Suprapubic skin (tissue), 4 donors: ENCODE results near the gene NSMF. TPM values are rescaled to one million over a fixed set of nuclear protein-coding genes. Genes with fewer than 3 reads are reported as not detected.

Experiments used
- DNase-seq, 2 donors: peaks; one replicate each; pipeline ENCODE4 v3.0.0-alpha.2; 2019; ENCODE audit warnings: low spot score in 2 of 2
- H3K27ac ChIP-seq: fragments of 200-600 bp; sonication (generic); one replicate; pipeline ENCODE4 v1.5.1; 2019
- H3K27me3 ChIP-seq: fragments of 200-600 bp; sonication (generic); one replicate; pipeline ENCODE4 v1.5.1; 2019
- H3K36me3 ChIP-seq: fragments of 200-600 bp; sonication (generic); one replicate; pipeline ENCODE4 v1.5.1; 2019
- H3K4me1 ChIP-seq: fragments of 200-600 bp; sonication (generic); one replicate; pipeline ENCODE4 v1.5.1; 2019
- H3K4me3 ChIP-seq: fragments of 200-600 bp; sonication (generic); one replicate; pipeline ENCODE4 v1.5.1; 2019; ENCODE audit warnings: mild to moderate bottlenecking
- H3K9me3 ChIP-seq: fragments of 200-600 bp; sonication (generic); one replicate; pipeline ENCODE4 v1.5.1; 2019
- CTCF ChIP-seq, 2 donors: fragments of 200-600 bp in 1 of 2; fragments of 450-650 bp in 1 of 2; sonication (generic) in 1 of 2; IDR thresholded peaks; one replicate each; pipeline ENCODE4 v1.5.1; 2016 to 2019; ENCODE audit warnings: antibody characterized with exemption in 2 of 2, mild to moderate bottlenecking in 1 of 2, moderate library complexity in 1 of 2
- EP300 ChIP-seq: sonication (generic); formaldehyde crosslinking; IDR thresholded peaks from one replicate; pipeline ENCODE4 v1.6.1; 2017; ENCODE audit warnings: antibody characterized with exemption
- POLR2A ChIP-seq, 2 donors: fragments of 450-650 bp; IDR thresholded peaks; one replicate each; pipeline ENCODE4 v1.6.1; 2017; ENCODE audit warnings: antibody characterized with exemption in 2 of 2, mild to moderate bottlenecking in 2 of 2, moderate library complexity in 2 of 2
- POLR2AphosphoS5 ChIP-seq, 3 donors: sonication (generic); formaldehyde crosslinking; IDR thresholded peaks; one replicate each; pipeline ENCODE4 v1.6.1; 2017; ENCODE audit warnings: antibody characterized with exemption in 3 of 3
- whole genome bisulfite sequencing: methylation state at CpG from one replicate; pipeline ENCODE4 v1.1.5; 2018; 5-methylcytosine and 5-hydroxymethylcytosine counted together
- total RNA-seq, 4 donors: library from RNA; depleted of rRNA; stranded (reverse); fragments of >200 nt; gene quantifications; one replicate each; pipeline ENCODE4 v1.1.0, GENCODE V29; 2016

The NSMF gene
- total RNA-seq, 4 donors from 2014 or later = 36.1 to 48.1 (median 39.8) TPM

- Histone ChIP-seq H3K4me3 (no peak overlapping the region), H3K27me3 (no peaks in the 10 kb centered on the region), H3K9me3 (peaks cover 7% of the 10 kb centered on the region), H3K27ac (no peak overlapping the region), H3K36me3 (peaks cover 22% of the 10 kb centered on the region), H3K4me1 (peaks cover 11% of the 10 kb centered on the region)
- WGBS = 90% methylated on average over 9 of the region's 29 CpGs
- TF ChIP-seq CTCF (IDR thresholded peaks at IDR 0.05) (no peak), POLR2A (IDR thresholded peaks at IDR 0.05) (no peak), POLR2AphosphoS5 (IDR thresholded peaks at IDR 0.05) (no peak), EP300 (no peak)
- no peak for DNase-seq
Observed at GRCh38 chr9:137477778-137478612, 18.9 kb upstream of the NSMF start.

GRCh38 chr9:137476856-137477255 lies 17.7 kb upstream of the NSMF start:
- no peak overlapping the region for H3K27ac ChIP-seq
- TF ChIP-seq POLR2A (IDR thresholded peaks at IDR 0.05) (no peak), POLR2AphosphoS5 (IDR thresholded peaks at IDR 0.05) (no peak), EP300 (no peak), CTCF (IDR thresholded peaks at IDR 0.05) (no peak)
- H3K27me3 ChIP-seq = no peaks in the 10 kb centered on the region
- DNase-seq = no peak
- H3K36me3 ChIP-seq = peaks cover 22% of the 10 kb centered on the region
- H3K4me3 ChIP-seq = no peak overlapping the region
- 89% methylated on average over 10 of the region's 11 CpGs for WGBS
- H3K9me3 ChIP-seq = peaks cover 7% of the 10 kb centered on the region
- peaks cover 3% of the 10 kb centered on the region for H3K4me1 ChIP-seq

DNA sequence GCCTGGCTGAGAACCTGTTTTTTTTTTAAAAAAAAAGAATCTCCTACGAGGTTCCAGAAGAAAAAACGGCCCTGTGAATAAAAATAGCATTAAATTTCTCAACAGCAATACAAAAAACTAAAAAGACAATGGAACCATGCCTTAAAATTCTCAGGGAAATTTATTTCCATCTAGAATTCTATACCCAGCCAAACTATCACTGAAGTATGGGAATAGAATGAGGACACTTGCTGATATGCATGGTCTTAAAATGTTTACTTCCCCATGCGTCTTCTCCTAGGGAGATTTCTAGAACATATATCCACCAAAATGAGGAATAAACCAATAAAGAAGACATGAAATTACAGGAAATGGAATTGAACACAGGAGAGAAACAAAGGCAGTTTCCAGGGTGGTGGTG lies 16.5 kb upstream of the NSMF start:
- no peaks in the 10 kb centered on the region for H3K4me1 ChIP-seq
- no peaks in the 10 kb centered on the region for H3K27me3 ChIP-seq
- no peak for DNase-seq
- no peak overlapping the region for H3K4me3 ChIP-seq
- H3K27ac ChIP-seq = no peak overlapping the region
- TF ChIP-seq CTCF (IDR thresholded peaks at IDR 0.05) = no peak
- no peak for TF ChIP-seq EP300
- TF ChIP-seq POLR2A (IDR thresholded peaks at IDR 0.05) = no peak
- TF ChIP-seq POLR2AphosphoS5 (IDR thresholded peaks at IDR 0.05) = no peak
- H3K9me3 ChIP-seq = peaks cover 7% of the 10 kb centered on the region
- WGBS = 95% methylated on average over 3 of the region's 3 CpGs
- peaks cover 20% of the 10 kb centered on the region for H3K36me3 ChIP-seq

- Histone ChIP-seq H3K9me3 (peaks cover 7% of the 10 kb centered on the region), H3K4me3 (no peak overlapping the region), H3K4me1 (no peaks in the 10 kb centered on the region), H3K27ac (no peak overlapping the region), H3K36me3 (peaks cover 14% of the 10 kb centered on the region), H3K27me3 (no peaks in the 10 kb centered on the region)
- no peak for TF ChIP-seq CTCF (IDR thresholded peaks at IDR 0.05)
- TF ChIP-seq POLR2A (IDR thresholded peaks at IDR 0.05) = no peak
- TF ChIP-seq EP300 = no peak
- TF ChIP-seq POLR2AphosphoS5 (IDR thresholded peaks at IDR 0.05) = no peak
- WGBS = 91% methylated on average over 18 of the region's 18 CpGs
- DNase-seq = no peak
Observed at GRCh38 chr9:137474271-137474670, 15.1 kb upstream of the NSMF start.

DNA sequence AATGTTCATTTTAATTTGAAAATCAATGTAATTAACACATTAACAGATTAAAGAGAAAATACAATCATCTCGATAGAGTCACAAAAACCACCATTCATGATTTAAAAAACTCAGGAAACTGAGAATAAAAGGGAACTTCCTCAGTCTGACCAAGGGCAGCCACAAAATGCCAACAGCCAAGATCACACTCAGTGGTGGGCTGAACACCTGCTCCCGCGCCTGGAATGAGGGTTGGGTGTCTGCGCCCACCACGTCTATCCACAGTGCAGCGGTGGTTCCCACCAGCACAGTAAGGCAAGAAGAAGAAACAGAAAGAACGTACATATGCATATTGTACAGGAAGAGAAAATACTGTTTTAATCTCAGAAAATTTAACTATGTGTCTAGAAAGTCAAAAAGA lies 11.7 kb upstream of the NSMF start:
- TF ChIP-seq POLR2A (IDR thresholded peaks at IDR 0.05) (no peak), POLR2AphosphoS5 (IDR thresholded peaks at IDR 0.05) (no peak), CTCF (IDR thresholded peaks at IDR 0.05) (no peak), EP300 (no peak)
- H3K27me3 ChIP-seq = no peaks in the 10 kb centered on the region
- no peaks in the 10 kb centered on the region for H3K4me1 ChIP-seq
- H3K9me3 ChIP-seq = peaks cover 7% of the 10 kb centered on the region
- no peak overlapping the region for H3K27ac ChIP-seq
- H3K4me3 ChIP-seq = no peak overlapping the region
- no peak for DNase-seq
- peaks cover 11% of the 10 kb centered on the region for H3K36me3 ChIP-seq
- WGBS = 69% methylated on average over 7 of the region's 7 CpGs
